PC-9 (cell line): ENCODE data around the gene KIF26A. TPM values are rescaled to one million over a fixed set of nuclear protein-coding genes. Genes with fewer than 3 reads are reported as not detected.

Experiments
- BruUV-seq: library from RNA; stranded (reverse); fragments of 400-500 nt; replicated peaks from 2 replicates; lab custom pipeline; 2021; lab: Mats Ljungman, UMichigan
- CTCF ChIA-PET: fragments of 300-600 bp; sonication (Branson Sonifier 250); formaldehyde crosslinking; loops from one replicate; lab custom pipeline; 2022; ENCODE audit warnings: antibody characterized with exemption; lab: Charles Lee
- POLR2A ChIA-PET: fragments of 300-600 bp; sonication (Branson Sonifier 250); formaldehyde crosslinking; loops from one replicate; lab custom pipeline; 2022; ENCODE audit warnings: antibody characterized with exemption; ENCODE audit not compliant: unreplicated experiment; lab: Charles Lee
- DNase-seq, 2 experiments: peaks; one replicate each; pipeline versions ENCODE4 v3.0.0 to v3.0.0-alpha.2; 2015 to 2022; ENCODE audit warnings: mixed read lengths in 1 of 2
- H2AFZ ChIP-seq: fragments of 200-600 bp; sonication (generic); 2 replicates; pipeline ENCODE4 v1.8.1; 2017; ENCODE audit warnings: antibody characterized with exemption
- H3F3A ChIP-seq: fragments of 200-600 bp; sonication (generic); 2 replicates; pipeline ENCODE4 v1.8.1; 2017; ENCODE audit warnings: antibody characterized with exemption, mild to moderate bottlenecking, low read depth; ENCODE audit not compliant: insufficient read depth
- H3K27ac ChIP-seq: fragments of 200-600 bp; sonication (generic); 2 replicates; pipeline ENCODE4 v1.6.1; 2016; ENCODE audit warnings: mixed run types
- H3K27me3 ChIP-seq: fragments of 200-600 bp; sonication (generic); 2 replicates; pipeline ENCODE4 v1.6.1; 2016; ENCODE audit warnings: low read depth, mixed run types; ENCODE audit not compliant: insufficient read depth
- H3K36me3 ChIP-seq: fragments of 200-600 bp; sonication (generic); 2 replicates; pipeline ENCODE4 v1.6.1; 2016; ENCODE audit warnings: low read depth, mixed run types
- H3K4me1 ChIP-seq: fragments of 200-600 bp; sonication (generic); replicated peaks from 2 replicates; pipeline ENCODE4 v1.6.1; 2016; ENCODE audit warnings: mixed run types; ENCODE audit not compliant: insufficient read depth
- H3K4me2 ChIP-seq: fragments of 200-600 bp; sonication (generic); 2 replicates; pipeline ENCODE4 v1.6.1; 2017; ENCODE audit warnings: mixed run types
- H3K4me3 ChIP-seq: fragments of 200-600 bp; sonication (generic); 2 replicates; pipeline ENCODE4 v1.6.1; 2016; ENCODE audit warnings: mixed run types
- H3K79me2 ChIP-seq: fragments of 200-600 bp; sonication (generic); 2 replicates; pipeline ENCODE4 v1.6.1; 2017; ENCODE audit warnings: low read depth, mixed run types
- H3K9me2 ChIP-seq: fragments of 200-600 bp; sonication (generic); 2 replicates; pipeline ENCODE4 v1.8.1; 2017; ENCODE audit warnings: mild to moderate bottlenecking; ENCODE audit not compliant: insufficient read depth
- H3K9me3 ChIP-seq: fragments of 200-600 bp; sonication (generic); 2 replicates; pipeline ENCODE4 v1.8.1; 2016; ENCODE audit warnings: low read depth; ENCODE audit not compliant: insufficient read depth
- H4K20me1 ChIP-seq: fragments of 200-600 bp; sonication (generic); 2 replicates; pipeline ENCODE4 v1.8.1; 2017; ENCODE audit not compliant: insufficient read depth
- CTCF ChIP-seq: fragments of 200-600 bp; sonication (generic); conservative IDR thresholded peaks from 2 replicates; pipeline ENCODE4 v1.6.1; 2017; ENCODE audit warnings: mixed run types, antibody characterized with exemption, mild to moderate bottlenecking, moderate library complexity
- EZH2 ChIP-seq: fragments of 200-600 bp; sonication (generic); IDR thresholded peaks from 2 replicates; pipeline ENCODE4 v1.8.0; 2017; ENCODE audit warnings: antibody characterized with exemption, low read depth
- intact Hi-C: fragments of 100-400 bp; cut with micrococcal nuclease; formaldehyde crosslinking; loops from one replicate; pipeline ENCODE4 v1.10.0; 2022; ENCODE audit not compliant: unreplicated experiment
- total RNA-seq: library from RNA; stranded (reverse); gene quantifications from 2 replicates; pipeline ENCODE4 v1.2.3, GENCODE V29; 2021

KIF26A gene
- total RNA-seq, 1 experiment from 2014 or later: 0.17 TPM

DNA sequence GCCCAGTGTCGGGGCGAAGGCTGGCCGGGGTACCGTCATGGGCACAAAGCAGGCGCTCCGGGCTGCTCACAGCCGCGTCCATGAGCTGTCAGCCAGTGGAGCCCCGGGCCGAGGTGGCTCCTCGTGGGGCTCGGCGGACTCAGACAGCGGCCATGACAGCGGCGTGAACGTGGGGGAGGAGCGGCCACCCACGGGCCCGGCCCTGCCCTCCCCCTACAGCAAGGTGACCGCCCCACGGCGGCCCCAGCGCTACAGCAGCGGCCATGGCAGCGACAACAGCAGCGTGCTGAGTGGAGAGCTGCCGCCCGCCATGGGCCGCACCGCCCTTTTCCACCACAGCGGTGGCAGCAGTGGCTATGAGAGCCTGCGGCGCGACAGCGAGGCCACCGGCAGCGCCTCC lies 39.0 kb downstream of the KIF26A start:
- intact Hi-C loops: no loop called here
- Histone ChIP-seq H3K27me3 (peaks cover 86% of the 10 kb centered on the region), H3K4me2 (no peak overlapping the region), H3K36me3 (no peaks in the 10 kb centered on the region), H3F3A (no peaks in the 10 kb centered on the region), H3K4me3 (no peak overlapping the region), H4K20me1 (no peaks in the 10 kb centered on the region), H3K9me2 (no peaks in the 10 kb centered on the region), H2AFZ (no peak overlapping the region), H3K27ac (no peak overlapping the region), H3K4me1 (no peaks in the 10 kb centered on the region), H3K79me2 (no peaks in the 10 kb centered on the region), H3K9me3 (no peaks in the 10 kb centered on the region)
- no TSS peak for BruUV-seq
- ChIA-PET POLR2A (no interaction called here), CTCF (no interaction called here)
- no peak for DNase-seq
- TF ChIP-seq CTCF: no peak
- no peak for TF ChIP-seq EZH2

- Histone ChIP-seq H2AFZ (no peak overlapping the region), H3F3A (no peaks in the 10 kb centered on the region), H3K9me3 (no peaks in the 10 kb centered on the region), H3K79me2 (no peaks in the 10 kb centered on the region), H3K4me3 (no peak overlapping the region), H4K20me1 (no peaks in the 10 kb centered on the region), H3K27ac (no peak overlapping the region), H3K36me3 (no peaks in the 10 kb centered on the region), H3K27me3 (peaks cover 91% of the 10 kb centered on the region), H3K4me1 (no peaks in the 10 kb centered on the region), H3K9me2 (no peaks in the 10 kb centered on the region), H3K4me2 (no peak overlapping the region)
- DNase-seq: peak in 1 of 2 experiments; percentile 45
- intact Hi-C loops: no loop called here
- POLR2A ChIA-PET: no interaction called here
- TF ChIP-seq CTCF: no peak
- no peak for TF ChIP-seq EZH2
- no TSS peak for BruUV-seq
- CTCF ChIA-PET: no interaction called here
Observed at GRCh38 chr14:104178279-104178678, 39.9 kb downstream of the KIF26A start.

DNA sequence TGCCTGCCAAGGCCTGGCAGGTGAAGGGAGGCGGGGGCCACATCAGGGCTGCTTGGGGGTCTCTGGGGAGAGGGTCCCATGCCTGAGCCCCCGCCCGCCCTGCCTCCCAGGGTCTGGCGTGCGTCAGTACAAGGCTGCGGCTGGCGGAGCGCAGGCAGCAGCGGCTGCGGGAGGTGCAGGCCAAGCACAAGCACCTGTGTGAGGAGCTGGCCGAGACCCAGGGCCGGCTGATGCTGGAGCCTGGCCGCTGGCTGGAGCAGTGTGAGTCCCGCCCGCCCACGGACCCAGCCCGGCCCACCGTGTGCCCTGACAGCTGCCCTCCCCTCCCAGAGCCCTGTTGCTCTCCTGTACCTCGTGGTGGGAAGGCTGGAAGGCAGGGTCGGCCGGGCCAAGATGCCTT lies 40.7 kb downstream of the KIF26A start:
- H3K27me3 ChIP-seq: peaks cover 85% of the 10 kb centered on the region
- intact Hi-C loops: no loop called here
- no peak overlapping the region for H3K27ac ChIP-seq
- TF ChIP-seq CTCF (no peak), EZH2 (no peak)
- no TSS peak for BruUV-seq
- H3F3A ChIP-seq: no peaks in the 10 kb centered on the region
- no peaks in the 10 kb centered on the region for H4K20me1 ChIP-seq
- H2AFZ ChIP-seq: no peak overlapping the region
- POLR2A ChIA-PET: no interaction called here
- no peak for DNase-seq
- no peaks in the 10 kb centered on the region for H3K36me3 ChIP-seq
- no peak overlapping the region for H3K4me3 ChIP-seq
- H3K79me2 ChIP-seq: no peaks in the 10 kb centered on the region
- H3K4me2 ChIP-seq: no peak overlapping the region
- H3K9me2 ChIP-seq: no peaks in the 10 kb centered on the region
- no peaks in the 10 kb centered on the region for H3K4me1 ChIP-seq
- CTCF ChIA-PET: no interaction called here
- H3K9me3 ChIP-seq: no peaks in the 10 kb centered on the region
